ENCODE measurements around the gene DNAAF2.
A peak's percentile ranks its signal among the peaks of the same experiment; 100 is the strongest.
"Not testable (repeated sequence)": the region's sequence is repeated elsewhere in the genome, so short reads cannot be mapped to it uniquely, and the experiment has no call there.

Gene DNAAF2

GRCh38 chr14:49621114-49621881 is 13.7 kb downstream of the DNAAF2 start:
- H3K27ac ChIP-seq (ENCODE audit: low read depth, low read length): peak overlapping the region; percentile 90; the same call in 1 of the 2 replicates
- H3K4me3 ChIP-seq (ENCODE audit: low read depth, low read length): peak overlapping the region; percentile 84
- H3K27me3 ChIP-seq (ENCODE audit: insufficient read depth, low read length): no peaks in the 10 kb centered on the region
- H2AFZ ChIP-seq (ENCODE audit: low read length, unreplicated experiment): no peak overlapping the region
- peaks cover 35% of the 10 kb centered on the region for H3K4me1 ChIP-seq (ENCODE audit: control insufficient read depth, insufficient read depth, low read length, unreplicated experiment)
- peaks cover 73% of the 10 kb centered on the region for H3K79me2 ChIP-seq (ENCODE audit: control insufficient read depth, insufficient read depth, low read length, unreplicated experiment)
- peaks cover 14% of the 10 kb centered on the region; the same call in 1 of the 2 replicates for H3K36me3 ChIP-seq (ENCODE audit: insufficient read depth, low read length)

- H3K4me1 ChIP-seq (ENCODE audit: control insufficient read depth, insufficient read depth, low read length, unreplicated experiment): peaks cover 32% of the 10 kb centered on the region
These were observed 14.6 kb downstream of the DNAAF2 start, which contains the start of the genes MGAT2 and RPL36AL for GRCh38 chr14:49620182-49621113. MGAT2 (plus strand) TSS chr14:49620799; CDS start chr14:49621269, 470 bp downstream. RPL36AL (minus strand) TSS chr14:49620626; CDS start chr14:49619104, 1,522 bp downstream.

GRCh38 chr14:49619730-49620129 is 15.3 kb downstream of the DNAAF2 start:
- peaks cover 68% of the 10 kb centered on the region for H3K79me2 ChIP-seq (ENCODE audit: control insufficient read depth, insufficient read depth, low read length, unreplicated experiment)
- no peak overlapping the region for H2AFZ ChIP-seq (ENCODE audit: low read length, unreplicated experiment)
- H3K27me3 ChIP-seq (ENCODE audit: insufficient read depth, low read length): no peaks in the 10 kb centered on the region
- peaks cover 12% of the 10 kb centered on the region; the same call in 1 of the 2 replicates for H3K36me3 ChIP-seq (ENCODE audit: insufficient read depth, low read length)
- H3K4me1 ChIP-seq (ENCODE audit: control insufficient read depth, insufficient read depth, low read length, unreplicated experiment): peaks cover 31% of the 10 kb centered on the region
- peak overlapping the region; percentile 90 for H3K27ac ChIP-seq (ENCODE audit: low read depth, low read length)
- peak overlapping the region; percentile 84 for H3K4me3 ChIP-seq (ENCODE audit: low read depth, low read length)

More at GRCh38 chr14:49620182-49621113, 14.6 kb downstream of the DNAAF2 start, which contains the start of the genes MGAT2 and RPL36AL:
- H3K36me3 ChIP-seq (ENCODE audit: insufficient read depth, low read length): peaks cover 12% of the 10 kb centered on the region; the same call in 1 of the 2 replicates
- peak within 1 kb of the TSS; percentile 84 for H3K4me3 ChIP-seq (ENCODE audit: low read depth, low read length)
- H3K27me3 ChIP-seq (ENCODE audit: insufficient read depth, low read length): no peaks in the 10 kb centered on the region
- H3K27ac ChIP-seq (ENCODE audit: low read depth, low read length): peak within 1 kb of the TSS; percentile 90
- peak within 1 kb of the TSS; percentile 17 for H2AFZ ChIP-seq (ENCODE audit: low read length, unreplicated experiment)
- peaks cover 69% of the 10 kb centered on the region for H3K79me2 ChIP-seq (ENCODE audit: control insufficient read depth, insufficient read depth, low read length, unreplicated experiment)

- Histone ChIP-seq H3K4me1 (ENCODE audit: control insufficient read depth, insufficient read depth, low read length, unreplicated experiment) (peaks cover 28% of the 10 kb centered on the region), H3K4me3 (ENCODE audit: low read depth, low read length) (peak overlapping the region; percentile 84), H3K36me3 (ENCODE audit: insufficient read depth, low read length) (peaks cover 12% of the 10 kb centered on the region; the same call in 1 of the 2 replicates), H3K79me2 (ENCODE audit: control insufficient read depth, insufficient read depth, low read length, unreplicated experiment) (peaks cover 65% of the 10 kb centered on the region)
- not testable (repeated sequence) for H3K27me3 ChIP-seq (ENCODE audit: insufficient read depth, low read length); H2AFZ ChIP-seq (ENCODE audit: low read length, unreplicated experiment); H3K27ac ChIP-seq (ENCODE audit: low read depth, low read length)
These were observed 15.8 kb downstream of the DNAAF2 start for GRCh38 chr14:49619273-49619672.

GRCh38 chr14:49617852-49618519 is 17.1 kb downstream of the DNAAF2 start:
- H3K27me3 ChIP-seq (ENCODE audit: insufficient read depth, low read length): no peaks in the 10 kb centered on the region
- no peak overlapping the region for H2AFZ ChIP-seq (ENCODE audit: low read length, unreplicated experiment)
- H3K27ac ChIP-seq (ENCODE audit: low read depth, low read length): peak overlapping the region; percentile 17; the same call in 1 of the 2 replicates
- peaks cover 57% of the 10 kb centered on the region for H3K79me2 ChIP-seq (ENCODE audit: control insufficient read depth, insufficient read depth, low read length, unreplicated experiment)
- H3K4me3 ChIP-seq (ENCODE audit: low read depth, low read length): peak overlapping the region; percentile 7; the same call in 1 of the 2 replicates
- peaks cover 16% of the 10 kb centered on the region for H3K4me1 ChIP-seq (ENCODE audit: control insufficient read depth, insufficient read depth, low read length, unreplicated experiment)
- peaks cover 13% of the 10 kb centered on the region; the same call in 1 of the 2 replicates for H3K36me3 ChIP-seq (ENCODE audit: insufficient read depth, low read length)

GRCh38 chr14:49615776-49616175 is 19.3 kb downstream of the DNAAF2 start:
- Histone ChIP-seq H3K4me3 (ENCODE audit: low read depth, low read length) (no peak overlapping the region), H3K79me2 (ENCODE audit: control insufficient read depth, insufficient read depth, low read length, unreplicated experiment) (peaks cover 38% of the 10 kb centered on the region)

GRCh38 chr14:49614196-49614595 is 20.8 kb downstream of the DNAAF2 start:
- no peak overlapping the region for H3K4me3 ChIP-seq (ENCODE audit: low read depth, low read length)
- no peak overlapping the region for H2AFZ ChIP-seq (ENCODE audit: low read length, unreplicated experiment)
- H3K27me3 ChIP-seq (ENCODE audit: insufficient read depth, low read length): no peaks in the 10 kb centered on the region
- H3K4me1 ChIP-seq (ENCODE audit: control insufficient read depth, insufficient read depth, low read length, unreplicated experiment): peaks cover 16% of the 10 kb centered on the region
- H3K36me3 ChIP-seq (ENCODE audit: insufficient read depth, low read length): peaks cover 12% of the 10 kb centered on the region; the same call in 1 of the 2 replicates
- H3K27ac ChIP-seq (ENCODE audit: low read depth, low read length): no peak overlapping the region
- peaks cover 29% of the 10 kb centered on the region for H3K79me2 ChIP-seq (ENCODE audit: control insufficient read depth, insufficient read depth, low read length, unreplicated experiment)

More at GRCh38 chr14:49615776-49616175, 19.3 kb downstream of the DNAAF2 start:
- Histone ChIP-seq H2AFZ (ENCODE audit: low read length, unreplicated experiment) (no peak overlapping the region), H3K4me1 (ENCODE audit: control insufficient read depth, insufficient read depth, low read length, unreplicated experiment) (peaks cover 16% of the 10 kb centered on the region), H3K36me3 (ENCODE audit: insufficient read depth, low read length) (peaks cover 12% of the 10 kb centered on the region; the same call in 1 of the 2 replicates), H3K27ac (ENCODE audit: low read depth, low read length) (no peak overlapping the region), H3K27me3 (ENCODE audit: insufficient read depth, low read length) (no peaks in the 10 kb centered on the region)

GRCh38 chr14:49612671-49613070 is 22.4 kb downstream of the DNAAF2 start:
- peaks cover 6% of the 10 kb centered on the region for H3K4me1 ChIP-seq (ENCODE audit: control insufficient read depth, insufficient read depth, low read length, unreplicated experiment)
- H3K36me3 ChIP-seq (ENCODE audit: insufficient read depth, low read length): peaks cover 8% of the 10 kb centered on the region; the same call in 1 of the 2 replicates
- no peaks in the 10 kb centered on the region for H3K27me3 ChIP-seq (ENCODE audit: insufficient read depth, low read length)
- no peak overlapping the region for H3K4me3 ChIP-seq (ENCODE audit: low read depth, low read length)
- no peak overlapping the region for H3K27ac ChIP-seq (ENCODE audit: low read depth, low read length)
- peaks cover 19% of the 10 kb centered on the region for H3K79me2 ChIP-seq (ENCODE audit: control insufficient read depth, insufficient read depth, low read length, unreplicated experiment)
- no peak overlapping the region for H2AFZ ChIP-seq (ENCODE audit: low read length, unreplicated experiment)

- no peak overlapping the region for H3K27ac ChIP-seq (ENCODE audit: low read depth, low read length)
- peaks cover 2% of the 10 kb centered on the region for H3K4me1 ChIP-seq (ENCODE audit: control insufficient read depth, insufficient read depth, low read length, unreplicated experiment)
- no peaks in the 10 kb centered on the region for H3K27me3 ChIP-seq (ENCODE audit: insufficient read depth, low read length)
- H3K79me2 ChIP-seq (ENCODE audit: control insufficient read depth, insufficient read depth, low read length, unreplicated experiment): peaks cover 16% of the 10 kb centered on the region
- no peak overlapping the region for H2AFZ ChIP-seq (ENCODE audit: low read length, unreplicated experiment)
- H3K4me3 ChIP-seq (ENCODE audit: low read depth, low read length): no peak overlapping the region
- peaks cover 11% of the 10 kb centered on the region; the same call in 1 of the 2 replicates for H3K36me3 ChIP-seq (ENCODE audit: insufficient read depth, low read length)
These were observed 22.8 kb downstream of the DNAAF2 start for GRCh38 chr14:49612251-49612650.

Data from ACC112 (cell line).